HG02943 (cell line): ENCODE data around the gene HK3.

ENCODE experiments used
- ATAC-seq: cut with Tn5 transposase; IDR thresholded peaks from one replicate; pipeline ENCODE4 v1.9.1; 2021; ENCODE audit warnings: mild to moderate bottlenecking, low read depth, moderate library complexity; ENCODE audit not compliant: unreplicated experiment

HK3 gene, protein sequence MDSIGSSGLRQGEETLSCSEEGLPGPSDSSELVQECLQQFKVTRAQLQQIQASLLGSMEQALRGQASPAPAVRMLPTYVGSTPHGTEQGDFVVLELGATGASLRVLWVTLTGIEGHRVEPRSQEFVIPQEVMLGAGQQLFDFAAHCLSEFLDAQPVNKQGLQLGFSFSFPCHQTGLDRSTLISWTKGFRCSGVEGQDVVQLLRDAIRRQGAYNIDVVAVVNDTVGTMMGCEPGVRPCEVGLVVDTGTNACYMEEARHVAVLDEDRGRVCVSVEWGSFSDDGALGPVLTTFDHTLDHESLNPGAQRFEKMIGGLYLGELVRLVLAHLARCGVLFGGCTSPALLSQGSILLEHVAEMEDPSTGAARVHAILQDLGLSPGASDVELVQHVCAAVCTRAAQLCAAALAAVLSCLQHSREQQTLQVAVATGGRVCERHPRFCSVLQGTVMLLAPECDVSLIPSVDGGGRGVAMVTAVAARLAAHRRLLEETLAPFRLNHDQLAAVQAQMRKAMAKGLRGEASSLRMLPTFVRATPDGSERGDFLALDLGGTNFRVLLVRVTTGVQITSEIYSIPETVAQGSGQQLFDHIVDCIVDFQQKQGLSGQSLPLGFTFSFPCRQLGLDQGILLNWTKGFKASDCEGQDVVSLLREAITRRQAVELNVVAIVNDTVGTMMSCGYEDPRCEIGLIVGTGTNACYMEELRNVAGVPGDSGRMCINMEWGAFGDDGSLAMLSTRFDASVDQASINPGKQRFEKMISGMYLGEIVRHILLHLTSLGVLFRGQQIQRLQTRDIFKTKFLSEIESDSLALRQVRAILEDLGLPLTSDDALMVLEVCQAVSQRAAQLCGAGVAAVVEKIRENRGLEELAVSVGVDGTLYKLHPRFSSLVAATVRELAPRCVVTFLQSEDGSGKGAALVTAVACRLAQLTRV

DNA sequence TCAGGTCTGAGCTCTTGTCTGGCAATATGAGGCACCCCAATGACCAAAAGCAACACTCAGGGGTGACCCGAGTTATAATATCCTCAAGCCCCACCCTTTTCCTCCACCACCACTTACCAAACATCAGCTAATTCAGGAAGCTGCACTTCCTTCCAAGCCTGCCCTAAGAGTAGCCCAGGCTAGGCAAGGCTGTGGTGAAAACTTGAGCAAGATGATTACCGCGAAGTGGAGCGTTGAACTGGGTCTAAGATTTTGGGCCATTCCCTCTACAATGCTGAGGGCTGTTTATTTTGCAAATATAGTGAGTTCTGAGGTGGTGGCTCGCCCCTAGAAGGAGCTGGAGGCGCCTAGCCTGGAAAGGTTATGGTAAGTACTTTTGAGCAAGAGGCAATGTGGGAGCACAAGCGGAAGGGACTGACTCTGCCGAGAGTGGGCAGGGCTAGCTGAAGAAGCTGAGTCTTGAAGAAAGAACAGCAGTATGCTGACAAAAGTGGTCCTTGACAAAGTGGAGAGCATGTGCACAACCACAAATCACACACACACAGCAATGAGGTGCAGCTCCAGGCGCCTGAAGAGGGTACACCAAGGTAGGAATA lies at the start of gene HK3:
Gene HK3 (minus strand): TSS at position 51 of the 596 bp plus-strand sequence. CDS start 3,187 bp downstream, outside the sequence.
- no peak for ATAC-seq

DNA sequence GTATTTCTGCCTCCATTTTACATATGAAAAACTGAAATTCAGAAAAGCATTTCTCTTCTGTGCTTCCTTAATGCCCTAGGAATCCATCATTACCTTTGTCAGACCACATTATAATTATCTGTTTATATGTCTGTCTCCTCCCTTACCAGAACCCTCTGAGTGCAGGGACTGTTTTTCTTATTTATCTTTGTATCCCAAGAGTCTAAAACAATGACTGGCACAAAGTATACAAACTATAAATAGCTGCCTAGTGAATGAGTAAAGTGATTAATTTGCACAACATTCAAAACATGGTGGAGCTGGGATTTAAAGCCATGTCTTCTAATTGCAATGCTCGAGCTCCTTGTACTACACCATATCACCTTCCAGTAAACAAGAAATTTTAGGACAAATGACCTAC lies 49.3 kb upstream of the HK3 start:
- no peak for ATAC-seq

DNA sequence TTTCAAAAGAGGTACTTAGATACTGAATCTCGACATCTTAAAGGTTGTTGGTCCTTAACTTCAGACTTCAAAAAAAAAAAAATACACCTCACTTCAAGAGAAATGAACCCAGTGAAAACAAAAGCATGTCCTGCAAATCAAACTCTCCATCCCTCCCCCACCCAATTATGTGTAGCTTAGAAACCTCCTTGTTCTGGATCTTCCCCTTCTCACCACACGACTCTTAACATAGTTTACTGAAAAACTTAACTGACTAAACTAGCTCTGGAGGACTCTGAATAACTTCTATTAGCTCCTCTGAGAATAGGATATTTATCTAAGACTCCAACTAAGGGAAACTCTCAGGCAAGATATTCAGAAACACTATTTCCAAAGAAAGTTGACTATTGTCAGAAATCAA lies 48.7 kb upstream of the HK3 start:
- ATAC-seq, result no peak

DNA sequence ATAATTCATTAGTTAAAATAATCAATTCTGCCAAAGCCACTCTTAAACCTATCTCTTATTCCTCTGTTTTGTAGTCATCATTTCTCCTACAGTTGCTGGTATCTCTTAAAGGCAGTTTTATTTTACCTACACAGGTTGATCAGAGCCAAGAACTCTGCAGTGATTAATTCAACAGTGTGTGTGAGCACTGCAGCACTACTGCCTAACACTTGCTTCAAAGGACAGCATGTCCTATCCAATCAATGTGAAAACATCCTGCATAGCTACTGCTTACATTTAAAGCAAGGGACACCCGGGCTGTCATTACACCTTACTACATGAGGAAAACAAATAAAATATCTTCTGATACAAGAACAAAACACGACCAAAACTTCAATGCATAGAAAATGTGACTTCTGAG lies 45.1 kb upstream of the HK3 start:
- no peak for ATAC-seq

DNA sequence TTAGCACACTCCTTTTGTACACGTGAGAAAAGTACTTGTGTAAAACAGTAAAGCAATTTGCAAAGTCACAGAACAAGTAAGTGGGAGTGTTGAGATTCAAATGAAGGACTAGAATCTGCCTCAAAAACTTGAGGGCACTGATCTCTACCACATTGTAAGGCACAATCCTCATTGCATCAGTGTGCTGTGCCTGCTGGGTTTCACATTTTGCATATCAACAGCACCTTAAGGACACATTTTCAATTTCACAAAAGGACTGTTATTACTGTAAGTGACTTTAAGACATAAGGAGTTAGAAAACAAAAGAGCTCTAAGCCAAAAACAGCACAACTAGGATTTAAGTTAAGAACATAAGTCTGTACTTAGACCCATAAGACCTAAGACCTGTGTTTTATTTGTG lies 44.7 kb upstream of the HK3 start:
- no peak for ATAC-seq

DNA sequence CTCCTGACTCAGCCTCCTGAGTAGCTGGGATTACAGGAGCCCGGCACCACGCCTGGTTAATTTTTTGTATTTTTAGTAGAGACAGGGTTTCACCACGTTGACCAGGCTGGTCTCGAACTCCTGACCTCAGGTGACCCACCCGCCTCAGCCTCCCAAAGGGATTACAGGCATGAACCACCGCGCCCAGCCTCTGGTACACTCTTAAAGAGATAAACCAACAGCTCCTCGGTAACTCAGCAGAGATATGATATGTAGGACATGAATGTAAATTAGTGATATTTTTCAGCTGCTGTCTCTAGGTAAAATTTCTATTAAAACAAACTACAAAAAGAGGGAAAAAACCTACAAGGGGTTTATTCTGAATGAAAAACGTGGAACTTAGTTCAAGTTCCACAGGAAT lies 42.8 kb upstream of the HK3 start:
- ATAC-seq, result no peak

DNA sequence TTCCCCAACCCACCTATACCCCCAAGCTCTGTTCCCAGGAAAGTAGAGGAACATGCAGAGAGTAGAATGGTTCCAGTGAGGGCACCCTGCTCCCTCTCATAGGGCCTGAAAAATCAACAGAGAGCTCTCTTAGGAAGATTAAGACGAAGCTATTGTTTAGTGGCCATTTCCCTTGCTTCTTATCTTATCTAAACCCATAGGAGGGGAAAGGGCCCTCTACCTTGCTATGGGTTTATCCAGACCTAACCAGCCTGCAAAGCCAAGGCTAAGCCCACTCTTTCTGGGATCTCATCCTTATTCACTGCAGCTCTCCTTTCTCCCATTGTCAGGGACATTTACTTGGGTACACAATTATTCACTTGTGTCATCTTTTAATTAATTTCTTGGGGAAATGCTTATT lies 39.3 kb upstream of the HK3 start:
- no peak for ATAC-seq

DNA sequence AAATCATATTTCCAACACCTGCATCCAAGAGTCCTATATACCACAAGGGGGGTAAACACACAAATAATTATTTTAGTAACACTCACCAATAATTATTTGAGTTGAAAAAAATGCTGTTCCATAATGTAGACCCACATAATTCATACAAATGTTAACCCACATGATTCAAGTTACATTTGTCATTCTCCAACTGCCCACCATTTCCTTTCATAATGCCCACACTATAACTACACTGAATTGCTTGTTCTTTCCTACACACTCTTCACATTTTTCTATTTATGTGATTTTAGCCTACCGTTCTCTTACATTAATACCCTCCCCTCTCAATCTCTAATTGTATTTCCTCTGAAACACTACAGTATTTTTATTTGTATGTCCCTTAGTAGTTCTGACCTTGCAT lies 35.9 kb upstream of the HK3 start:
- ATAC-seq, result no peak

DNA sequence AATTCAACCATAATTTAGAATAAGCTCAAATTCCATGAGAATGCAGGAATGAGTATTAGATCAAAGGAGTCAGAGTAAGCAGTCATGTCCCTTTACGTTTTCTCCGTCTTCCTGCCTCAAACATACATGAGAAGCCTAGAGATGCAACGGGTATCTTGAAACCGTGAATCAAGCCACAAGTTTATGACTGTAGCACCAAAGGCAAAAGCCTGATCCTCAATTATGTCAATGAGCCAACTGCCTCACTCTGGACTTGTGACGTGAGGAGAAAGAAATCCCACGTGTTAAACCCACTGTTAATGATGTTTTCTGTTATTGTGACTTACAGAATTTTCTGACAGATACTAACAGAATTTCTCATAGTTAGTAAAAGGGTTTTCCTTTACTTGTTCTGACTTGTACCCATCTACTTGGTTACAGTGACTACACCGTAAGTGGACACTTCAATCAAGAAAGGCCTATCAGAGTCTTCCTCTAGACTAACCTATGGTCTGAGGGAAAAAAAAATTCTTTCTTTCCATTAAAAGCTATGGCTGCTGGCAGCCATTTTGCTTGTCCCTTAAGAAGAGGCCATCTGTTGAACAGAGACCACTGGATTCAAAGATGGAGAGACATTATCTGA lies 35.3 kb upstream of the HK3 start:
- no peak for ATAC-seq

DNA sequence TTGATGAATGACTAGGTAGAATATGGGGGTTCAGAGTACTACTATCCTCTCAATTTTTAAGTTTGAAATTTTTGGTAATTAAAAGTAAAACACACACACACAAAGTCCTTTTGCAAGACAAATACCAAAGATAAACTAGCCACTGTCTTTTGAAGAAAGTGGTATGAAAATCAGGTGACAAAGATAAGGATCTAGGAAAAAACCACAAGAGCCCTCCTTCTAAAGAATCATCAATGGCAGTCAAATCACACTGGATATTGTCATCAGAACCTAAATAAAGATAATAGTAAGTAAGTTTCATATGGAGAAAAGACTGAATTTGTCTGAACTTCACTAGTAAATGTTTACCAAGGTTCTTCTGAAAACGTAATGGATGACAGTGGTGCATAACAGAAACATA lies 30.5 kb upstream of the HK3 start:
- no peak for ATAC-seq

DNA sequence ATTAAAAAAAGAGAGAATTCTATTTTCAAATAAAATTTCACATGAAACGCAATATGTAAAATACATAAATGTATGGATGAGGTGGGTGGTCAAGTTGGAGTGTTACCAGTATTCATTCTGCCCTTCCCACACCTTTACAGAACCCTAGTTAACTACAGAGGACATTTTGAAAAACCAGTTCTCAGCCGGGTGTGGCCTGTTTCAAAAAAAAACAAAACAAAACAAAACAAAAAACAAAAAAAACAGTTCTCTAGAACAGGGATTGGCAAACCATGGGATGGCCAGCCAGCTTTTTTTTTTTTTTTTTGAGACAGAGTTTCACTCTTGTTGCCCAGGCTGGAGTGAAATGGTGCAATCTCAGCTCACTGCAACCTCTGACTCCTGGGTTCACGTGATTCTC lies 28.4 kb upstream of the HK3 start:
- no peak for ATAC-seq

DNA sequence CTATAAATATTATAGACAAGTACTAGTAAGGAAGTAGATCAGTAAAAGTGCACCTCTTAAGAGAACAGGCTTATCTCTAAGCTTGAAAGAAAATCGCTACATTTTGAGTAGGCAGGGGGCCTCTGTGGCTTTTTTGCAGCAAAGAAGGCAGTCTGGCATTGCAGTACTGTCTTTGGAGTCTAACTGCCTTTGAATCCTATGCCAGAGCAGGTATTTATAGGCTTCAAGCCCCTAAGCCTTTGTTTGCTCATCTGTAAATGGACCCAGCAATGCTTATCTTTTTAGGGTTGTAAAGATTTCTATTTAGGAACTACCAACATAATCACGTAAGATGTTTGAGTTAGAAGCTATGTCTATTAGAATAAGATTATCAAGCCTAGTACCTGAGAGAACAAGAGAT lies 23.7 kb upstream of the HK3 start:
- ATAC-seq, result no peak

DNA sequence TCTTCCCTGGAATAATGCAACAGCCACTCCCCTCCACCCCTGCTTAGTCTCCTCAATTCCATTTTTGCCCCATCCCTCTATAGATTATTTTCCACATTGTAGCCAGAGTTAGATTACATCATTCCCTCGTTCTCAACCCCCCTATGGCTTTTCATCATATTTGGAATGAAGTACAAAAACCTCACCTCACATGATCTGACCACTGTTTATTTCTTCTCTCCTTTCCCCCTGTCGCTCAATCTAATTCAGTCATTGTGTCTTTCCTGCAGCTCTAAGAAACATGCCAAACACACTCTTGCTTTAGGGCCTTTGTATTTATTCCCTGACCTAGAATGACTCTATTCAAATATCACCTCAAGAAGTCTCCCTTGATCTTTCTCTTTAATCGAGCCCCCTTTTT lies 22.6 kb upstream of the HK3 start:
- ATAC-seq, result no peak

DNA sequence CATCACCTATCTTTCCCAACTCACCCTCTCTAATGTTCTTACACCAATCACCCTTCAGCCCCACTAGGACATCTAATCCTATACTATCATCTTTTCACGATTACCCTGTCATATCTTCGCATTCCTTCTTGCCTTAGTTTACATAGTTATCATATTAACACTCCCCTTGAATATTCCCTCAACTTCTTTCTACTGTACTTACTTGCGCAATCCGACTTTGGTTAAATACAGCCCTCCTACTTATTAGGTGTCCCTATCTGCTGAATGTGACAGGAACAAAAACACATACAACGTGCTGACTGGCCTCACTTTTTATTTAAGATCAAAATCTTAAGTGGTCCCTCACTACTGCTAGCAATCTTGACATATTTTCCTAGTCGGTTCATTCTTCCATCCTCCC lies 19.5 kb upstream of the HK3 start:
- ATAC-seq, result no peak

DNA sequence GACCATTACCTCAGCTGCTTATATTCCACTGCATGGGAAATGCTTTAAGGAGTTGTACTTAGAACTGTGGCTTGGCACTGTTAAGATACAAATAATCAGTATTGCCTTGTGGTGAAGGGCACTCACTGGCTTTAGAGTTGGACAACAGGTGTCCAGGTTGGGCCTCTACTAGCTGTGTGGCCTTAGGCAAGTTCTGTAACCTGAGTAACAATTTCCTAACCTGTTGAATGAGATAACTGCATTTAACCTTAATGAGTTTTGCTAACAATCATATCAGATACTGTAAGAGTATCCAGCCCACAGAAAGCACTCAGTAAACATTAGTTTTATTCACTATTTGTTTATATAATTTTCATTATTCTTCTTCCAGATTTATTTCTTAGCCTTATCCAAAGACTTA lies 17.2 kb upstream of the HK3 start:
- ATAC-seq, result no peak

DNA sequence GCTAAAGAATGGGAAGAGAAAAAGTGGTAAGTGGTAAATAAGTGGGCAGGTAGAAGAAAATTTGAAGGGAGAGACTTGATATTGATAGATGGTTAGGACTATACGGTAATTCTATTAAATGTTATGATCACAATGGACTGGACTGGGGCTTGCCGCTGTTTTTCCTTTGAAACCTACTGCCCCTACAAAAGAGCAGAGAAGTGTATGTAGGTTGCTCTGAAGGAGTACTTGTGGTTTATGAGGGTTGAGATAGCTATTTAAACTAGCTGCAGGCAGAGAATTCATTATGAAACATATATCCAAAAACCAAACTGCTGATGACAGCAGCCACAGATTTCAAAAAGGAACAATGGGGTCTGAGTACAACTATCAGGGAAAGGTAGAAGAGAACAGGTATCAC lies 16.8 kb upstream of the HK3 start:
- no peak for ATAC-seq

DNA sequence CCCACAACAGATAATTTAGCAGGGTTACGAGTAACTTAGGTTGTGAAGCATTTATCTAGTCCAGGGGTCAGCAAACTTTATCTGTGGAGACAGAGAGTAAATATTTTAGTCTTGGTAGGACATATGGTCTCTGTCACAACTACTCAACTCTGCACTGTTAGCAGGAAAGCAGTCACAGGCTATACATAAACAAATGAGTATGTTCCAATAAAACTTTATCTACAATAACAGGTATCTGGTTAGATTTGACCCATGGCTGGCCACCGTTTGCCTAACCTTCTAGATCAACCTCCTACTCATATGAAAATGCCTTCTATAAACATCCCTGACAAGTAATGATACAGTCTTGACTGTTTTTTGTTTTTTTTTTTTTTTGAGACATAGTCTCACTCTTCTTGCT lies 13.0 kb upstream of the HK3 start:
- no peak for ATAC-seq

DNA sequence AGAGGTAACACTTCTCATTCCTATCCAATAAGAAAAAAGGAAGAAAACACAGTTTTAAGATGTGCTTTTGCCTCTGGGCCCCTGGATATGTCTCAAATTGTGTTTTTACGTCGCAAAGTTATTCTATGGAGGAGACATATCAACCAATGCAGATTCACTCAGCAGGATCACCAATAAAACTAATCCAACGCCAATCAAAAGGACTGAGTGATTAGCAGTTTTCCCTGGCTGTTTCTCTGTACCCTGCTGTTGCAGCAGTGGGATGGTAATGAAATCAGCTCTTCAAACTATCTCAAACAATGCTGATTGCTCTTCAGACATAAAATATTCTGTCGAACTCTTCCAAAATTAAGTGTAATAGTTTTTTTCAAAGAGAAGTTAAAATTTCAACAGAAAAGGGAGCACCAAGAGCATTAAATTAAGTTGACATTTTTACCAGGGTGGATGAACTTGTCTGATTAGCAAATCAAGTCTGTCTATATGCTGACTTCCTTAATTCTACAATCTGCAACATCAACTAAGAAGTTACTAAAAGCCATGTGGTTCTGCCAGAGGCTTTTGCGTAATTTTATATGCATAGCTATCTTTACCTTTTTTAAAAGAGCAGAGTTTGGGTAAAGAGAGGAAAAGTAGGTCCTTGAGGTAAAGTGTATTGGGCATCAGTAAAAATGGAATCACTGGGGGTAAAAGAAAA lies 9.7 kb upstream of the HK3 start:
- no peak for ATAC-seq

DNA sequence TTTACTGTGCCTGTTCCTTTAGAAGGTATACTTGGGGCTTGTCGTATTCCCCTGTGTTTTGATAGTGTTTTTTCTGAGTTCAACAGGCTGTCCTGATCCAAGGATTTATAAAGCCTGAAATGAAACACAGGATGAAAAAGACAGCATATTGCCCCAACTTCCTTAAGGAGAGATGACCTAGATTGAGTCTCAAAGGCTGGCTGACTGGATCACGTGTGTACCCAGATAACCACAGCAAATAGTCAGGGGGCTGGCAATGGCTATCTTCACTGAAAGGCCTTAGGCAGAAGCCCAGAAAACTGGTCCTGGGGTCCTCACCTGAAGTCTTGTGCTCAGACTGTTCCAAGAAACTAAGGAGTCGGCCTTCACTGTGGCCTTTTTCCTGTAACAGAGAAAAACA lies 7.7 kb upstream of the HK3 start:
- ATAC-seq, result no peak

DNA sequence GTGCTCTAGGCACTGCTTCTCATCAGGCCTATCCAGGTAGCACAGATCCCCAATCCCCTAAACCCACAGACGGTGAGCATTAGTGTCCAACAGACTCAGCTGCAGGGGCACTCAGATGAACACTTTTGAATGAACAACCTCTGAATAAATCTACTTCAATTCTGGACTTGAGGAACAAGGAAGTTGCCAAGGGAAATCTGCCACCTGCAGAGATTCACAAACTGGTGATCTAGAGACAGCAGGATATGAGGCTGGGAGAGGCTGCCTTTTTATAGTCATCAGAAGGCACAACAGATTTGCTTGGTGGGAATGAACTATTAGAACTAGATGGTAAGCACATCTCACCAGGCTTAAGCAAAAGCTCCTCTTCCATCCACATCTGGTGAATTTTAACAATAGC lies 7.0 kb upstream of the HK3 start:
- ATAC-seq, result no peak
